Cardiac muscle cell (in vitro differentiated cells and primary cell): ENCODE data around the gene KCNH1. TPM values are rescaled to one million over a fixed set of nuclear protein-coding genes. Genes with fewer than 3 reads are reported as not detected.

ENCODE experiments used
- DNase-seq, 2 donors: peaks; one replicate each; pipeline versions ENCODE4 v3.0.0 to v3.0.0-alpha.2; 2010 to 2017; ENCODE audit warnings: low read depth in 1 of 2, low spot score in 1 of 2
- H3K27ac ChIP-seq: fragments of 200-600 bp; sonication (generic); 2 replicates; pipeline ENCODE4 v1.5.1; 2016
- H3K27me3 ChIP-seq: fragments of 200-600 bp; sonication (generic); 2 replicates; pipeline ENCODE4 v1.6.0; 2016; ENCODE audit warnings: control low read depth
- H3K36me3 ChIP-seq: fragments of 200-600 bp; sonication (generic); 2 replicates; pipeline ENCODE4 v1.5.1; 2016; ENCODE audit warnings: control low read depth
- H3K4me1 ChIP-seq: fragments of 200-600 bp; sonication (generic); 2 replicates; pipeline ENCODE4 v1.8.1; 2017; ENCODE audit warnings: low read depth, mild to moderate bottlenecking, mixed run types
- H3K4me3 ChIP-seq: fragments of 200-600 bp; sonication (generic); 2 replicates; pipeline ENCODE4 v1.5.1; 2016; ENCODE audit warnings: mild to moderate bottlenecking
- H3K9me3 ChIP-seq: fragments of 200-600 bp; sonication (generic); 2 replicates; pipeline ENCODE4 v1.5.1; 2017; ENCODE audit warnings: low read depth, mild to moderate bottlenecking, control low read depth
- CTCF ChIP-seq: IDR thresholded peaks from 2 replicates; pipeline ENCODE4 v1.5.1; 2012; ENCODE audit warnings: low read depth, mild to moderate bottlenecking, low read length
- polyA plus RNA-seq: library from polyadenylated mRNA; unstranded; fragments of >200 nt; fragmentation: Nextera tagmentation; extraction: Ambion mirVana; gene quantifications from 2 replicates; pipeline ENCODE4 v1.2.1, GENCODE V29; 2016
- total RNA-seq: library from RNA; depleted of rRNA; stranded (reverse); fragments of >200 nt; gene quantifications from 2 replicates; pipeline ENCODE4 v1.2.3, GENCODE V29; 2016

Gene KCNH1
- total and polyA plus RNA-seq, 2 experiments from 2014 or later, result 0.54 TPM; not detected in 1

- Histone ChIP-seq H3K27ac (peak overlapping the region; percentile 25), H3K27me3 (no peaks in the 10 kb centered on the region), H3K9me3 (no peaks in the 10 kb centered on the region), H3K4me3 (no peak overlapping the region), H3K4me1 (peaks cover 8% of the 10 kb centered on the region), H3K36me3 (no peaks in the 10 kb centered on the region)
- DNase-seq, result no peak
- no peak for TF ChIP-seq CTCF
These were observed 488.2 kb downstream of the KCNH1 start for GRCh38 chr1:210645582-210646257.

GRCh38 chr1:210641582-210641981 lies 492.4 kb downstream of the KCNH1 start:
- H3K36me3 ChIP-seq, result no peaks in the 10 kb centered on the region
- H3K9me3 ChIP-seq, result no peaks in the 10 kb centered on the region
- no peak for DNase-seq
- H3K4me1 ChIP-seq, result peaks cover 8% of the 10 kb centered on the region
- H3K4me3 ChIP-seq, result no peak overlapping the region
- H3K27me3 ChIP-seq, result no peaks in the 10 kb centered on the region
- TF ChIP-seq CTCF, result no peak
- no peak overlapping the region for H3K27ac ChIP-seq

GRCh38 chr1:210635108-210635507 lies 498.8 kb downstream of the KCNH1 start:
- Histone ChIP-seq H3K4me3 (no peak overlapping the region), H3K36me3 (no peaks in the 10 kb centered on the region), H3K4me1 (peaks cover 17% of the 10 kb centered on the region), H3K9me3 (no peaks in the 10 kb centered on the region), H3K27ac (no peak overlapping the region), H3K27me3 (no peaks in the 10 kb centered on the region)
- no peak for DNase-seq
- TF ChIP-seq CTCF, result no peak

- Histone ChIP-seq H3K4me3 (no peak overlapping the region), H3K36me3 (no peaks in the 10 kb centered on the region), H3K27me3 (no peaks in the 10 kb centered on the region), H3K4me1 (peaks cover 17% of the 10 kb centered on the region), H3K27ac (no peak overlapping the region), H3K9me3 (no peaks in the 10 kb centered on the region)
- no peak for DNase-seq
- TF ChIP-seq CTCF, result no peak
These were observed 500.3 kb downstream of the KCNH1 start for GRCh38 chr1:210633636-210634035.

GRCh38 chr1:210633140-210633539 lies 500.8 kb downstream of the KCNH1 start:
- Histone ChIP-seq H3K27ac (no peak overlapping the region), H3K4me1 (peaks cover 17% of the 10 kb centered on the region), H3K27me3 (no peaks in the 10 kb centered on the region), H3K4me3 (no peak overlapping the region), H3K9me3 (no peaks in the 10 kb centered on the region), H3K36me3 (no peaks in the 10 kb centered on the region)
- no peak for DNase-seq
- TF ChIP-seq CTCF, result no peak
